GM23338 (cell line): ENCODE measurements around the gene SPATC1L. TPM values are rescaled to one million over a fixed set of nuclear protein-coding genes. Genes with fewer than 3 reads are reported as not detected.

Source experiments
- ATAC-seq: fragments of 200-7000 bp; cut with Tn5 transposase; 3 replicates; pipeline ENCODE4 v1.9.1; 2020
- DNase-seq: peaks from one replicate; pipeline ENCODE4 v3.0.0-alpha.2; 2015; ENCODE audit warnings: low spot score
- H2AFZ ChIP-seq: fragments of 200-600 bp; sonication (generic); 2 replicates; pipeline ENCODE4 v1.8.0; 2016; ENCODE audit warnings: antibody characterized with exemption, mild to moderate bottlenecking, moderate library complexity
- H3F3A ChIP-seq: fragments of 200-600 bp; sonication (generic); replicated peaks from 2 replicates; pipeline ENCODE4 v1.8.0; 2017; ENCODE audit warnings: antibody characterized with exemption, mixed run types, low read depth
- H3K27ac ChIP-seq: fragments of 200-600 bp; sonication (generic); 2 replicates; pipeline ENCODE4 v1.6.1; 2016; ENCODE audit warnings: low read depth
- H3K27me3 ChIP-seq: fragments of 200-600 bp; sonication (generic); 2 replicates; pipeline ENCODE4 v1.8.0; 2016; ENCODE audit warnings: mild to moderate bottlenecking, mixed run types, moderate library complexity; ENCODE audit not compliant: insufficient read depth
- H3K36me3 ChIP-seq: fragments of 200-600 bp; sonication (generic); 2 replicates; pipeline ENCODE4 v1.8.0; 2016; ENCODE audit warnings: mild to moderate bottlenecking; ENCODE audit not compliant: insufficient read depth
- H3K4me1 ChIP-seq: fragments of 200-600 bp; sonication (generic); 2 replicates; pipeline ENCODE4 v1.8.0; 2016; ENCODE audit warnings: mild to moderate bottlenecking, moderate library complexity; ENCODE audit not compliant: insufficient read depth
- H3K4me2 ChIP-seq: fragments of 200-600 bp; sonication (generic); 2 replicates; pipeline ENCODE4 v1.7.1; 2017; ENCODE audit warnings: mixed run types
- H3K4me3 ChIP-seq: fragments of 200-600 bp; sonication (generic); 2 replicates; pipeline ENCODE4 v1.6.1; 2016; ENCODE audit warnings: mixed run types
- H3K79me2 ChIP-seq: fragments of 200-600 bp; sonication (generic); replicated peaks from 2 replicates; pipeline ENCODE4 v1.8.0; 2017; ENCODE audit warnings: mild to moderate bottlenecking; ENCODE audit not compliant: insufficient read depth
- H3K9me2 ChIP-seq: fragments of 200-600 bp; sonication (generic); 2 replicates; pipeline ENCODE4 v1.8.0; 2017; ENCODE audit not compliant: insufficient read depth
- H4K20me1 ChIP-seq: fragments of 200-600 bp; sonication (generic); replicated peaks from 2 replicates; pipeline ENCODE4 v1.8.0; 2017; ENCODE audit warnings: mild to moderate bottlenecking; ENCODE audit not compliant: insufficient read depth
- H3K27ac Mint-ChIP-seq: 2 replicates; pipeline ENCODE4 v1.8.0; 2020; ENCODE audit warnings: inconsistent platforms, mild to moderate bottlenecking, moderate library complexity, mixed read lengths
- H3K27me3 Mint-ChIP-seq: 3 replicates; pipeline ENCODE4 v1.8.0; 2022; ENCODE audit warnings: low read depth, mild to moderate bottlenecking, moderate library complexity, mixed read lengths, inconsistent platforms; ENCODE audit not compliant: insufficient read depth, poor library complexity
- H3K36me3 Mint-ChIP-seq: 3 replicates; pipeline ENCODE4 v1.8.0; 2021; ENCODE audit warnings: low read depth, mild to moderate bottlenecking, inconsistent platforms, moderate library complexity, mixed read lengths
- H3K4me1 Mint-ChIP-seq: 3 replicates; pipeline ENCODE4 v1.8.0; 2020; ENCODE audit warnings: mild to moderate bottlenecking, inconsistent platforms, mixed read lengths
- H3K4me3 Mint-ChIP-seq: 3 replicates; pipeline ENCODE4 v1.8.0; 2021; ENCODE audit warnings: moderate library complexity, mild to moderate bottlenecking, inconsistent platforms, mixed read lengths
- H3K9me3 Mint-ChIP-seq: 3 replicates; pipeline ENCODE4 v1.8.0; 2020; ENCODE audit warnings: moderate library complexity, mild to moderate bottlenecking, inconsistent platforms, mixed read lengths
- CREB1 ChIP-seq: fragments of 250-450 bp; sonication (Bioruptor Pico); IDR thresholded peaks from 2 replicates; pipeline ENCODE4 v1.5.0; 2020; ENCODE audit warnings: low read depth, mild to moderate bottlenecking, moderate library complexity
- ETS1 ChIP-seq: IDR thresholded peaks from 2 replicates; pipeline ENCODE4 v1.6.1; 2016; ENCODE audit warnings: antibody characterized with exemption
- EZH2phosphoT487 ChIP-seq: fragments of 200-600 bp; sonication (generic); IDR thresholded peaks from one replicate; pipeline ENCODE4 v1.8.1; 2018; ENCODE audit warnings: antibody characterized with exemption; ENCODE audit not compliant: unreplicated experiment
- JUNB ChIP-seq: IDR thresholded peaks from one replicate; pipeline ENCODE4 v1.6.1; 2016; ENCODE audit warnings: antibody characterized with exemption; ENCODE audit not compliant: unreplicated experiment
- POLR2AphosphoS5 ChIP-seq: IDR thresholded peaks from 2 replicates; pipeline ENCODE4 v1.6.1; 2016; ENCODE audit warnings: antibody characterized with exemption, low read depth
- ZNF331 ChIP-seq: fragments of 250-450 bp; sonication (Bioruptor Pico); IDR thresholded peaks from 2 replicates; pipeline ENCODE4 v1.5.0; 2020; ENCODE audit warnings: low read depth, mild to moderate bottlenecking, moderate library complexity
- ZNF462 ChIP-seq: fragments of 250-450 bp; sonication (Bioruptor Pico); IDR thresholded peaks from 2 replicates; pipeline ENCODE4 v1.5.0; 2020; ENCODE audit warnings: mild to moderate bottlenecking, moderate library complexity
- polyA plus RNA-seq: library from polyadenylated mRNA; unstranded; fragments of >200 nt; fragmentation: Nextera tagmentation; extraction: Ambion mirVana; gene quantifications from 2 replicates; pipeline ENCODE4 v1.2.1, GENCODE V29; 2016
- total RNA-seq: library from RNA; depleted of rRNA; stranded (reverse); fragments of >200 nt; shearing (Covaris generic); gene quantifications from 2 replicates; pipeline ENCODE4 v1.2.3, GENCODE V29; 2014
- TF ChIP-seq, protein P1 (sequence below): IDR thresholded peaks from one replicate; pipeline ENCODE4 v1.6.1; 2018; ENCODE audit warnings: antibody characterized with exemption; ENCODE audit not compliant: unreplicated experiment

SPATC1L gene
- total and polyA plus RNA-seq, 2 experiments from 2014 or later, result 37.6 to 70.2 TPM

DNA sequence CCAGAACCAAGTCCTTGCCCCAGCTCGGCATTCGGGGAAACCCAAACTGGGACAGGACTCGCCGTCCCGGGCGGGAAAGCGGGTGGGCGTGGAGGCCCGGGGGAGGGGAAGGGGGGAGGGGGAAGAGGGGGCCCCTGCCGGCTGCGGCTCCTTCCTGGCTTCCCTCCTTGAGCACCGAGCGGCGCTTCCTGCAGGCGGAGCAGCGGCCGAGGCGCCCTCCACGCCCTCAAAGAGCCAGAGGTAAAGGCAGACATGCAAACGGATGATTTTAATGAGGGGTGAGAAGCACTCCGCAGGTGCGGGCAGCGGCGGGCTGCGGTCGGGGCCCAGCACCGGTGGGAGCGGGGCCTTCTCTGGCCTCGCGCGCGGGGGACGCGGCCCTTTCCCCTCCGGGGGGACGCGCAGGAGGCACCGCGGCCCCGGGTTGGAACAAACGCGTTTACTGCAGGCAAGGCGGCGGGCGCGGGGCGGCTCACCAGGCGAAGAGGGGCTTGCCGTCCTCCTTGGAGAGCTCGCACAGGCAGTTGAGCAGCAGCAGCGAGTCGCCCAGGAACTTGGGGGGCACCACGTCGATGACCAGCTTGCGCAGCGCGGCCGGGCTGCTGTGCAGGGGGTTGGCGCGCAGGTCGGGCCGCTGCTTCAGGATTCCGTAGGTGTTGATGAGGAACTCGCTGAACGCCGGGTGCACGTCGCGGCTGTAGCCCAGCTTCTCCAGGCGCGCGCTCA, 23.2 kb downstream of the SPATC1L start:
- Mint-ChIP-seq H3K36me3 (peaks cover 50% of the 10 kb centered on the region), H3K27ac (no peak overlapping the region), H3K4me3 (no peak overlapping the region), H3K9me3 (peaks cover 20% of the 10 kb centered on the region), H3K27me3 (peaks cover 27% of the 10 kb centered on the region), H3K4me1 (no peaks in the 10 kb centered on the region)
- ATAC-seq (peak; percentile 21; the same call in 1 of the 3 replicates), DNase-seq (no peak)
- no peak overlapping the region for H3K27ac ChIP-seq
- no peaks in the 10 kb centered on the region for H3K9me2 ChIP-seq
- H3K4me2 ChIP-seq, result no peak overlapping the region
- H3F3A ChIP-seq, result 0 out of 2 replicates have a peak, but pooled peaks cover 4% of the 10 kb centered on the region
- no peaks in the 10 kb centered on the region for H3K36me3 ChIP-seq
- H3K4me3 ChIP-seq, result no peak overlapping the region
- TF ChIP-seq CREB1 (CRISPR knock-in tag) (no peak), ZNF462 (CRISPR knock-in tag) (no peak), ETS1 (no peak), JUNB (no peak), EZH2phosphoT487 (no peak), ZNF331 (CRISPR knock-in tag) (no peak), POLR2AphosphoS5 (no peak)
- TF ChIP-seq, protein P1, sequence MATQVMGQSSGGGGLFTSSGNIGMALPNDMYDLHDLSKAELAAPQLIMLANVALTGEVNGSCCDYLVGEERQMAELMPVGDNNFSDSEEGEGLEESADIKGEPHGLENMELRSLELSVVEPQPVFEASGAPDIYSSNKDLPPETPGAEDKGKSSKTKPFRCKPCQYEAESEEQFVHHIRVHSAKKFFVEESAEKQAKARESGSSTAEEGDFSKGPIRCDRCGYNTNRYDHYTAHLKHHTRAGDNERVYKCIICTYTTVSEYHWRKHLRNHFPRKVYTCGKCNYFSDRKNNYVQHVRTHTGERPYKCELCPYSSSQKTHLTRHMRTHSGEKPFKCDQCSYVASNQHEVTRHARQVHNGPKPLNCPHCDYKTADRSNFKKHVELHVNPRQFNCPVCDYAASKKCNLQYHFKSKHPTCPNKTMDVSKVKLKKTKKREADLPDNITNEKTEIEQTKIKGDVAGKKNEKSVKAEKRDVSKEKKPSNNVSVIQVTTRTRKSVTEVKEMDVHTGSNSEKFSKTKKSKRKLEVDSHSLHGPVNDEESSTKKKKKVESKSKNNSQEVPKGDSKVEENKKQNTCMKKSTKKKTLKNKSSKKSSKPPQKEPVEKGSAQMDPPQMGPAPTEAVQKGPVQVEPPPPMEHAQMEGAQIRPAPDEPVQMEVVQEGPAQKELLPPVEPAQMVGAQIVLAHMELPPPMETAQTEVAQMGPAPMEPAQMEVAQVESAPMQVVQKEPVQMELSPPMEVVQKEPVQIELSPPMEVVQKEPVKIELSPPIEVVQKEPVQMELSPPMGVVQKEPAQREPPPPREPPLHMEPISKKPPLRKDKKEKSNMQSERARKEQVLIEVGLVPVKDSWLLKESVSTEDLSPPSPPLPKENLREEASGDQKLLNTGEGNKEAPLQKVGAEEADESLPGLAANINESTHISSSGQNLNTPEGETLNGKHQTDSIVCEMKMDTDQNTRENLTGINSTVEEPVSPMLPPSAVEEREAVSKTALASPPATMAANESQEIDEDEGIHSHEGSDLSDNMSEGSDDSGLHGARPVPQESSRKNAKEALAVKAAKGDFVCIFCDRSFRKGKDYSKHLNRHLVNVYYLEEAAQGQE, result no peak
- H4K20me1 ChIP-seq, result peaks cover 6% of the 10 kb centered on the region
- H3K4me1 ChIP-seq, result no peaks in the 10 kb centered on the region
- no peak overlapping the region for H2AFZ ChIP-seq
- H3K79me2 ChIP-seq, result peaks cover 10% of the 10 kb centered on the region
- no peaks in the 10 kb centered on the region for H3K27me3 ChIP-seq
